Lung (tissue), 12 donors: ENCODE measurements around the gene RBP3. TPM values are rescaled to one million over a fixed set of nuclear protein-coding genes. Genes with fewer than 3 reads are reported as not detected.

Experiments
- ATAC-seq: fragments of 200-7000 bp; cut with Tn5 transposase; one replicate; pipeline ENCODE4 v1.9.1; 2020; ENCODE audit warnings: moderate number of reproducible peaks; ENCODE audit not compliant: insufficient read depth, low FRiP score
- DNase-seq, 3 donors: peaks; one replicate each; pipeline ENCODE4 v3.0.0-alpha.2; 2013 to 2017
- H3K27ac ChIP-seq, 2 donors: one replicate each; pipeline ENCODE4 v1.5.1; 2013; ENCODE audit warnings: mild to moderate bottlenecking in 2 of 2, moderate library complexity in 2 of 2, control low read depth in 1 of 2, inconsistent platforms in 1 of 2, low read depth in 1 of 2, low read length in 1 of 2
- H3K27me3 ChIP-seq, 3 donors: one replicate each; pipeline ENCODE4 v1.5.1; 2013; ENCODE audit warnings: low read length in 2 of 3; ENCODE audit not compliant: control insufficient read depth in 3 of 3, insufficient read depth in 3 of 3
- H3K36me3 ChIP-seq, 4 donors: one replicate each; pipeline ENCODE4 v1.5.1; 2013; ENCODE audit warnings: low read length in 4 of 4, mild to moderate bottlenecking in 1 of 4, moderate library complexity in 1 of 4; ENCODE audit not compliant: control insufficient read depth in 4 of 4, insufficient read depth in 4 of 4
- H3K4me1 ChIP-seq, 5 donors: one replicate each; pipeline ENCODE4 v1.5.1; 2013; ENCODE audit warnings: low read length in 5 of 5, mild to moderate bottlenecking in 2 of 5, moderate library complexity in 1 of 5; ENCODE audit not compliant: control insufficient read depth in 5 of 5, insufficient read depth in 5 of 5
- H3K4me3 ChIP-seq: one replicate; pipeline ENCODE4 v1.5.1; 2013; ENCODE audit warnings: mild to moderate bottlenecking, control low read depth, moderate library complexity
- H3K9ac ChIP-seq, 2 donors: one replicate each; pipeline ENCODE4 v1.5.1; 2013; ENCODE audit warnings: low read length in 2 of 2, control low read depth in 1 of 2; ENCODE audit not compliant: insufficient read depth in 1 of 2
- H3K9me3 ChIP-seq, 4 donors: one replicate each; pipeline ENCODE4 v1.5.1; 2013; ENCODE audit warnings: low read length in 3 of 4, mild to moderate bottlenecking in 1 of 4, moderate library complexity in 1 of 4; ENCODE audit not compliant: control insufficient read depth in 4 of 4, insufficient read depth in 3 of 4
- WGBS, 2 donors: extraction: QIAGEN DNeasy Blood & Tissue Kit; methylation state at CpG; one replicate each; pipeline ENCODE4 v1.1.7; 2013; 5-methylcytosine and 5-hydroxymethylcytosine counted together
- polyA plus RNA-seq, 2 donors: library from polyadenylated mRNA; stranded (reverse); fragments of 200-250 nt; gene quantifications; one replicate each; pipeline ENCODE4 v1.2.1, GENCODE V29; 2013
- total RNA-seq, 2 donors: library from RNA; depleted of rRNA in 1 of 2; stranded (reverse); fragments of >200 nt in 1 of 2; gene quantifications; one replicate each; pipeline ENCODE4 v1.2.1, GENCODE V29; 2014 to 2021
- TF ChIP-seq, protein P1 (sequence below): IDR thresholded peaks from 2 replicates; pipeline ENCODE4 v1.5.1; 2012; ENCODE audit warnings: mild to moderate bottlenecking; ENCODE audit errors: control extremely low read depth, extremely low read depth
- donor health status: control.
- donor health status: control.
- donor health status: Bipolar disorder and iron deficiency.
- donor health status: healthy.
- donor health status: DM: yes; HTN: yes; CAD: no.

RBP3 gene
- total and polyA plus RNA-seq, 4 donors, result 0.01 TPM; not detected in 3

DNA sequence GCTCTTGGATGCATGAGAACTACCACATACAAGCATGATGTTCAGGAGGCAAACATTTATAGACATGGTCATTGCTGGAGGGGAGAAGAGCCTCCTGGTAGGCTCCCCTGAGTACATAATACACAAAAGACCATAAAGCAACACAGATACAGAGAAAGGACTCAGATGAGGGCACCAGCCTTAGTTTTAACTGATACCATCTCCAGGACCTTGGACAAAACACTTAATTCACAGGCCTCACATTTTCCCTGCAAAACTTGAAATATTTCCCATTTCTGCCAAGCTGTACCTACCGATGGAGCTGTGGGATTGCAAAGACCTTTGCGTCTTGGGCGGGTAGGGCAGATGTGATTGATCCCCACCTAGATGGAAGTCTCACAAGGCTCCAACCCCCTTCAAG lies 52.6 kb downstream of the RBP3 start:
- Histone ChIP-seq H3K27me3 (no peaks in the 10 kb centered on the region), H3K36me3 (no peaks in the 10 kb centered on the region), H3K4me1 (peaks cover 0 to 13% (median 10%) of the 10 kb centered on the region in 5 donors), H3K9me3 (no peaks in the 10 kb centered on the region), H3K4me3 (no peak overlapping the region), H3K27ac (no peak overlapping the region), H3K9ac (no peak overlapping the region)
- DNase-seq (no peak), ATAC-seq (no peak)
- WGBS, 2 donors, result 94 to 97% methylated on average over 3 of the region's 3 CpGs
- TF ChIP-seq, protein P1, sequence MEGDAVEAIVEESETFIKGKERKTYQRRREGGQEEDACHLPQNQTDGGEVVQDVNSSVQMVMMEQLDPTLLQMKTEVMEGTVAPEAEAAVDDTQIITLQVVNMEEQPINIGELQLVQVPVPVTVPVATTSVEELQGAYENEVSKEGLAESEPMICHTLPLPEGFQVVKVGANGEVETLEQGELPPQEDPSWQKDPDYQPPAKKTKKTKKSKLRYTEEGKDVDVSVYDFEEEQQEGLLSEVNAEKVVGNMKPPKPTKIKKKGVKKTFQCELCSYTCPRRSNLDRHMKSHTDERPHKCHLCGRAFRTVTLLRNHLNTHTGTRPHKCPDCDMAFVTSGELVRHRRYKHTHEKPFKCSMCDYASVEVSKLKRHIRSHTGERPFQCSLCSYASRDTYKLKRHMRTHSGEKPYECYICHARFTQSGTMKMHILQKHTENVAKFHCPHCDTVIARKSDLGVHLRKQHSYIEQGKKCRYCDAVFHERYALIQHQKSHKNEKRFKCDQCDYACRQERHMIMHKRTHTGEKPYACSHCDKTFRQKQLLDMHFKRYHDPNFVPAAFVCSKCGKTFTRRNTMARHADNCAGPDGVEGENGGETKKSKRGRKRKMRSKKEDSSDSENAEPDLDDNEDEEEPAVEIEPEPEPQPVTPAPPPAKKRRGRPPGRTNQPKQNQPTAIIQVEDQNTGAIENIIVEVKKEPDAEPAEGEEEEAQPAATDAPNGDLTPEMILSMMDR, result no peak

DNA sequence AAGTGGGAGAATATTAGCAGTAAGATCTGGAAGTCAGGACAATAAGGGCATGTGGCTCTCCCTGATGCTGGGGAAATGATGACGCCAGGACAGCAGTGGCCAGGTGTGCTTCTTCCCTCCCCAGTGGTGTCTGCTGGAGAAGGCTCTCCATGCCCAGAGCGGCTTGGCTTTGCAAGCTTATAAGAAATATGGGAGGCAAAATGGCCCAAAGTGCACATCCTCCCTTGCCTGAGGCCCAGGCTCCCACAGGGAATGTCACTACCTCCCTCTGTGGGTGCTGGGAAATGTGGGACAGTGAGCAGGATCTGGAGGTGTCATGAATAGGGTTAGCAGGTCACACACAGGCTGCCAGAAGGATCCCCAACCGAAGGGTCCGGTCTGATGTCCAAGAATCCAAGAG lies 53.0 kb downstream of the RBP3 start:
- Histone ChIP-seq H3K9me3 (no peaks in the 10 kb centered on the region), H3K27me3 (no peaks in the 10 kb centered on the region), H3K36me3 (no peaks in the 10 kb centered on the region), H3K4me3 (no peak overlapping the region), H3K4me1 (peaks cover 0 to 13% (median 10%) of the 10 kb centered on the region in 5 donors), H3K9ac (no peak overlapping the region), H3K27ac (no peak overlapping the region)
- ATAC-seq, result no peak
- TF ChIP-seq, protein P1, result no peak
- no peak for DNase-seq
- WGBS, 2 donors, result 97% methylated on average over 4 of the region's 4 CpGs

DNA sequence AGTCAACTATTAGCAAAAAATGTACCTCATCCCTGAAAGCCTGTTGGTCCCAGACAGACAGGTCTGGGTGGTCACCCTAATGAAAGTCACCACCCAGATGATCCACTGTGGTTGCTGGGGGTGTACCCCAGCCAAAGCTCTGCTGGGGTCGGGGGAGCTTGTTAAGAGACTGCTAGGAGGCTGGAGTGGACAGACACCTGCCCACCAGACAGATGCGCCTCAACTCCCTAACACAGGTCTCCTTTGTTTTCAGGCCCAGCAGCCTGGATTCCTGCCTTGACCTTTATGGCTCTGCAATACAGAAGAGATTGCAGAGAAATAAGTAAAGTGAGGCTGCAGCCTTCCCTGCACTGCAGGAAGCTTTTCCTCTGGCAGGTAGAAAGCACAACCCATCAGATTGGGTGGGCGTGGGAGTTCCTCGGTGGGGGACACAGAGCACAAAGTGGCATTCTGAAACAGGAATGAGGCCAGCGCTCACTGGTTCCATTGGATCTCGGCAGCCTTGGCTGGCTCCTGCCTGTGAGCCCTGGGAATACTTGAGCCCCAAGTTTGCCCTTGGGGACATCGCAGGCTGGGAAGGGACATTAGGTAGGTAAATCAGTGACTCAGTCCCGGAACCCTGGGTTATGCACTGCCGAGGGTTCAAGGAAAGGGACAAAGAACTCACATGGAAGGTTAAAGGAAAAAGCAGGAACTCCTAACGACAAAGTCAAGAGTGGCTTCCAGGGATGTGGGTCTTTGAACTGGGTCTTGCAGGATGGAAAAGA lies 53.9 kb downstream of the RBP3 start:
- WGBS, 2 donors, result 91 to 93% methylated on average over 10 of the region's 10 CpGs

More for the DNA sequence above, 53.9 kb downstream of the RBP3 start:
- TF ChIP-seq, protein P1, result no peak
- no peaks in the 10 kb centered on the region for H3K36me3 ChIP-seq
- no peak overlapping the region for H3K27ac ChIP-seq
- no peaks in the 10 kb centered on the region for H3K9me3 ChIP-seq
- ATAC-seq (no peak), DNase-seq (no peak)
- no peak overlapping the region for H3K9ac ChIP-seq
- peaks cover 0 to 15% (median 10%) of the 10 kb centered on the region in 5 donors for H3K4me1 ChIP-seq
- no peaks in the 10 kb centered on the region for H3K27me3 ChIP-seq
- H3K4me3 ChIP-seq, result no peak overlapping the region
